GM18502 (cell line): Measurements from ENCODE around the gene FGF21.

Source experiments
- ATAC-seq: cut with Tn5 transposase; IDR thresholded peaks from one replicate; pipeline ENCODE4 v1.9.1; 2021; ENCODE audit warnings: mild to moderate bottlenecking; ENCODE audit not compliant: unreplicated experiment, poor library complexity

FGF21 gene

DNA sequence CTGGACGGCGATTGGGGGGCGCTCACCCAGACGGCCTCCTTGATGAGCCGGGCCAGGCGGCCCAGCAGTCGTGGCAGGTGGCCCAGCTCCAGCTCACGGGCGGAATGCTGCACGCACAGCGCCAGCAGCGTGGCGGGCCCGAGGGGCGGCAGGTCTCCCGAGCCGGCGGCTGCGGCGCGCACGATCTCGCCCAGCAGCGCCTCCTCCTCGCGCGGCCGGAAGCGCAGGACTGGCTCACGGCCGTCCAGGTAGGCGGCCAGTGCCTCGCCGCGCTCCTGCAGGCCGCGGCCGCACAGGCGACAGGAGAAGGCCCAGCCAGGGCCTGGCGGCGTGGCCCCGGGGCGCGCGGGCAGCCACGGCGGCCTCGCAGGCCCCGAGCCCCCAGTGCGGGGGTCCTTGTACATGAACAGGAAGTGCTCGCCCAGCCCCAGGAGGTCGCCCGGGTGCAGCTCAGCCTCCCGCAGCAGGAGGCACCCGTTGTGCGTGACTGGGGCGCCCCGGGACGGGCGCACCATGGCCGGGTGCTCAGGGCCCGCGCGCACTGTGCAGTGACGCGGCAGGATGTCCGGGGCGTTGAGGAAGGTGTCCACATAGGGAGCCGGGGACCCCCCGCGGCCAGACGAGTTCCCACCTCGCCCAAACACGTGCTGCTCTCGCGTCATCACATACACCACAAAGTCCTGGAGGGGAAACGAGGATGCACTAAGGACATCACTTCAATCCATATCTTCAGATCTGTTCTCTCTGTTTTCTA lies 26.2 kb upstream of the FGF21 start:
- ATAC-seq = no peak

DNA sequence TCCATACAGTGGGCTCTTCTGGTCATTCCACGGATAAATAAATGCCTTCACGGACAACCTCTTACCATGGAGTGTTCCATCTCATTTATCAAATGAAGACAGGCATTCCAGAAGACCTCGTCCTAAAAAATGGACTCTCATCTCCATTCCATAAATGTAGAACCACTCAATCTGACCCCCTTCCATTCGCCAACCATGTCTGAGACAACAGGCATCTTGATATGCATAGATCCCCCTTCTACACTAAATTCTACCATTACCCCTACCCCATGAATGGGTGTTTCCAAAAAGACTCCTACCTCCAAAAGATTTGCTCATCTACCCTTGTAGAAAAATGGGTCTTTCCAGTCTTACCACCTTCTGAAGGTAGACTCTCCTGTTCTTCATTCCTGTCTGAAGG lies 23.9 kb upstream of the FGF21 start:
- no peak for ATAC-seq

DNA sequence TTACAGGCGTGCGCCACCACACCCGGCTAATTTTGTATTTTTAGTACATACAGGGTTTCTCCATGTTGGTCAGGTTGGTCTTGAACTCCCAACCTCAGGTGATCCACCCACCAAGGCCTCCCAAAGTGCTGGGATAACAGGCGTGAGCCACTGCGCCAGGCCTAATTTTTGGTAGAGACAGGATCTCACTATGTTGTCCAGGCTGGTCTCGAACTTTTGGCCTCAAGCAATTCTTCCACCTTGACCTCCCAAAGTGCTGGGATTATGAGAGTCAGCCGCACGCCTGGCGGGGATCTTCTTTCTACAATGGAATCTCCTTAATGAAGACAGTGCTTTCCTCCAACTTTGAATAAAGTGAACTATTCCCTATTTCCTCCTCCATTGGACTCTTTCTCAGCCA lies 20.7 kb upstream of the FGF21 start:
- no peak for ATAC-seq

DNA sequence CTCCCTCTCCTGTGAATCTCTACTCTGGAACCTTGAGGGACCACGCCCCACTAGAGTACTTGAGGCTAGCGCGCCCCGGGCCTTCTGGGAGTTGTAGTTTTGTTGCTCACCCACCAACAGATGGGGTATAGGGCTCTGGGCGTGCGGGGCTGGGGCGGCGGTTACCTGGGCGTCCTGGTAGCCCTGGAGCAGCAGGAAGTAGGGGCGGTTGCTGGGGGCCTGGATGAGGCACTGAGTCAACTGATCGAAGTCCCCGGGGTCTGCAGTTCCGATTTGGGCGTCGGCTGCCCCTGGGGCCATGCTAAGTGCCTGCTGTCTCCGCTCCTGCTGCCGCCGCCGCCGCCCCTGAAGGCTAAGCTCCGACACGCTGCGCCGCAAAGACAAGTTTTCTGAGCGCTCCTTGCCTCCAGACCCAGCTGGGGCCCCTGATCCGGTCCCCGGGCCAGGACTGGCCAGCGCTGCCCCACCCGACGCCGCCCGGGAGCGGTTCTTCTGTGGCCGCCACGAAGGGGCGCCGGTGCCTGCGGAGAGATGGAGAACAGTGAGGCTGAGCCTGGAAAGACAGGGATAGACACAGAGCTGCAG lies 20.2 kb upstream of the FGF21 start:
- no peak for ATAC-seq

DNA sequence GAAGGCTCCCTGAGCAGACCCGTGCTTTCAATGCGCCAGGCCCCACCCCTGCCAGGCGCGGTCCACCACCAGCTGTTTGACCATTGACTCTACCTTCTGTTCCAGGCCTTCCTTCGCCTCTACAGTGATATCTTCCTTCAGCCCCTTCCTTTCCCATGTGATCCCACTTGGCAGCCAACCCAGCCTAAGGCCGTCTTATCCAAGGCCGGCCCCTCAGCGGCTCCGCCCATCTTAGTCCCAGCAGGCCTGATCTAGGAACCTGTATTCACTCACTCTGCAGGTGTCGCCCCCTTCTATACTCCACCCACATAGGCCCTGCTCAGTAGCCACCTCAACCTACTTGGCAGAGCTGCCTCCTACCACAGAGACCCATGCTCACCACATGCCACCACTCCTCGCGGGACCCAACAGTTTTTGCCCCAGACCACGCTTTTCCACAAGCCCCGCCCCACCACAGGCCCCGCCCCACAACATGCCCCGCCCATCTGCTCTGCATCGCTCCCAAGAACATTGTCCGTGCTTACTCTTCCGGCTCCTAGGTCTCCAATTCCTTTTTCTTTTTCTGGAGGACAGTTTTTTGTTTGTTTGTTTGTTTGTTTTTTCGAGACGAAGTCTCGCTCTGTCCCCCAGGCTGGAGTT lies 17.8 kb upstream of the FGF21 start:
- no peak for ATAC-seq

DNA sequence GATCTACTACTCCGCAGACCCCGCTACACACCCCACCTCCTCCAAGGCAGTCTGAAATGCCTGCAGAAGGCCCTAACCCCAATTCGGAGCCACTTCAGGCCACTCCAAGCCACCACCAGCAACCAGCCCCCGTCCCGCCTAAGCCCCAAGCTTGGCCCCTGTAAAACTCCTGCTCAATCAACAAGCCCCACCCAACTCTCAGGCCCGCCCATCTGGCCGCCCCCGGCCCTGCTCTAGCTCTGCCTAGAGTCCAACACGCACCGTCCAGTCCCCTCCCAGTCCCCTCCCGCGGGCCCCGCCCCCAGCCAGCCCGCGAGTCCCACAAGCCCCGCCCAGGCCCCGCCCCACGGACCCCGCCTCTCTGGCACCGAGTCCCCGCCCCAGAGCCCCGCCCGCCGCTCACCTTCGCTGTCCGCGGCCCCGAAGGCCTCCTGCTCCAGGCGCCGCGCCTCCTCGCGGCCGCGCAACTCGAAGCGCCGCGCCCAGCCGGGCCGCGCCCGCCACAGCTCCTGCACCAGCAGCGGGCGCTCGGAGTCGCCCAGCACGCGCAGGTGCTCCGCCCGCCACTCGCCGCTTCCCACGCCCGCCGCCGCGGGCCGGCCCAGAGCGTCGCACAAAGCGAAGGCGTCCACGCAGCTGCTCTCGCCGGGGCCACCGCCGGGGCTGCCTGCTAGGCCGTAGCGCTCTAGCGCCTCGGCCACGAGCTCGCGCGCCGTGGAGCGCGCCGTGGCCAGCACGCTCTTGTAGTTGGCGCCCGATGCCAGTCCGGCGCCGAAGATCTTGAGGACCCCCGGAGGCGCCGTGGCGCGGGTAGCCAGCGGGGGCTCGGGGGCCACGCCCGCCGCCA lies 16.5 kb upstream of the FGF21 start:
- peak; percentile 81 for ATAC-seq

DNA sequence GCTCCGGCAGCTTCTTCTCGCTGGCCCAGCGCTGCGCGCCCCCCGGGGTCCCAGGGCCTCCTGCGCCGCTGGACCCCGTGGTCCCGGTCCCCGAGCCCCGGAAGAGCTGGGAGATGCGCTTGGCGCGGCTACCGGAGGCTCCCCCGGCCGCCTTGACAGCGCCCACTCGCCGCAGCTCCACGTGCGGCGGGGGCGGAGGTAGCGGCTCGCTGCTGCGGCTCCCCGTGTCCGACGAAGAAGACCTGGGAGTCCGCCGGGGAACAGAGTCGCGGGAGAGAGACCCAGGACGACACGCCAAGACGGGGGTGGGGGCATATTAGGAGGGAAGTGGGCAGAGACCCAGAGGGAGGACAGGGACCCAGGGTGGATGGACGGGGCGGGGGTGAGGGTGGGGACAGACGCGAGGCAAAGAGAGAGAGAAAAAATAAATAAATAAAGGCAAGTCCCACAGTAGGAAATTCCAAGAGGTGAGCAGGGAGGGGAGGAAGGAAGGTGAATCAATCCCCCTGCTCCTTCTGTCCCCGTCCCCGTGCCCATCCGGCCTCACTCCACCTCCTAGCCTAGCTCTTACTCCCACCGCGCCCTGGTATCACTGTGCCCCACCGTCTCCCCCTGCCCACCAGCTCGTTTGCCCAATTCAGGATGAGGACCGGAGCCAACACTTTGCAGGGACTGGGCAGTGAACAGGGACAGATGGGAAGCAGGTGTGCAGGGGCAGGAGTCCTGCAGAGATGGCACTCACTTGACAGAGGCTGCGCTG lies 15.7 kb upstream of the FGF21 start:
- no peak for ATAC-seq

DNA sequence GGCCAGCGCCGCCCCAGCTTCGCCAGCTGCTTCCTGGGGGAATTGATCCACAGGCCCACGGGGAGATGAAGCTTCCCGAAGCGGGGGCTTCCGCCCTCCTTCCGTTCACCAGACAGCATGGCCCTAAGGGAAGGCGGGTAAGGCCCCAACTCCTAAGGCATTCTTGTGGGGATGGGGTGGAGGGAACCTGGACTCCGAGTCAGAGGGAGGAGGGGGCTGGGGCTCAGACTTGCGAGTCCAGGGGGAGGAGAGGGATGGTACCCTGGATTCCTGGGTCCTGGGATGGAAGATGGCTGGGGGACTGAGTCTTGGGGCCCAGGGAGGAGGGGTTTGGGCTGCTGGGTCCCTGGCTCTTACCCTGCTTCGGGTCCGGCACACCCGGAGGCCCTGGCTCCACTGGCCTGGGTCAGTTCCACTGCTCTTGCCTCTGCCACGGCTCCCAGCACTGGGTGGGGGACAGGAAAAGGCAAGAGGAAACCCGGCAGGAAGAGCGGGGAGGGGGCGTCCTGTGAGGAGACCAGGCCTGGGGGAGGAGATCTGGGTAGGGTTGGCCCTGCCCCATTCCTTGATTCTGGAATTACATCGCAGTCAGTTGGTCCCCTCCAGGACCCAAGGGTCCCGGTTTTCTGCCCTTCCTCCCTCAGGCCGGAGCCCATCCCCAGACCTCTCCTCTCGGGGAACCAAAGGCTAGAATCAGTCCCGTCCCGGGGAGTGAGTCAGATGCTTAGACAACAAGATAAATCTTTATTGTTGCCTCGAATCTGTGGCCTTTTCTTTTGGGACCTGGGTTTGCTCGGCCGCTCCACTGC lies 15.0 kb upstream of the FGF21 start, which contains the start of gene RASIP1:
Gene RASIP1 (minus strand): TSS at position 447 of the 809 bp plus-strand sequence. CDS start 328 bp downstream, at position 119.
- no peak for ATAC-seq

DNA sequence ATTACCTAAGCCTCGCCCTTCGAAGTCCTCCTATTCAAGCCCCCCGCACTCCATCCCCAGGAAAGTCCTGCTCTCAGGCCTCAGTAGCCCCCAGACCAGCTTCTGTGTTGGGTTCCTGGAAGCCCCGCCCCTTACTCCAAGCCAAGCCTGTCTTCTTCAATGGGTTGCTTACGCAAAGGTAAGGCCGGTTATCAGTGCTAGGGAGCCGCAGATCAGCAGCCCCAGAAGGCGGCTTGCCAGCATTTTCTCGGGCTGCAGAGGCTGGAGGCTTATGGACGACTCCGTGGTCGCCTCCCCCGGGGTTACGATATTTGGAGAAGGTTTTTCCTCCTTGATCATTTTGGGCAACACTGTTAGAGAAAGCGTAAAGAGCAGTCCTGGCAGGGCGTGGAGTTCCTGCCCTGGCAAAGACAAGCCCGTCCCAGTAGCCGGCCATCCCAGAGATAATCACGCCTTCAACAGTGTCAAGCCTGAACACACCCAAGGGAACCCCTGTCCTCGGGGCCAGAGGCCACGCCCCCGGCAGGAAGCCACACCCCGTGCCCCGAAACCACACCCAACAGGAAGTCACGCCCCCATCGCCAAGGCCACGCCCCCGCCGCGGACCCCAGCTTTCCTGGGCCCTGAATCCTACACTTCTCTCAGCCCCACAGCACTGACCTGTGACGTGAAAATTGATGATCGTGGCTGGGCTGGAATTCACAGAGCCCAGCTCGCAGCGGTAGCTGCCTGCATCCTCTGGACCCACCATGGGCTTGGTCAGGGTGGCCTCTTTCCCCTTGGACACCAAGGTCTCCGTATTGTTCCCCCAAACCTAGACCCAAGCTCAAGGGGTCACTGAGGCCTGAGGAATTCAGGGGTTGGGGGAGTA lies 14.0 kb upstream of the FGF21 start:
- ATAC-seq = no peak

DNA sequence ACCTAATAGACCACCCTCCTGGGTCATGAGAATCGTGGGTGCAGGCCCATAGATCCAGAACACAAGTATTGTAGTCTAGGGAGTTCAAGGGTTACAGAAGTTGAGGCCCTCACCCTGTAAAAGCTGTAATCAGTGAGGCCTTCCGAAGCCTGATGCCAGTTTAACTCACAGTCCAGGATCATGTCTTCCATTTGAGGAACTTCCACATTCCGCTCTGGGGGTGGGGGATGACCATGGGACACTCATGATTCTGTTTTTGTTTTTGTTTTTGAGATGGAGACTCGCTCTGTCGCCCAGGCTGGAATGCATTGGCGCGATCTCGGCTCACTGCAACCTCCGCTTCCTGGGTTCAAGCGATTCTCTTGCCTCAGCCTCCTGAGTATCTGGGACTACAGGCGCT lies 13.2 kb upstream of the FGF21 start:
- ATAC-seq = no peak

DNA sequence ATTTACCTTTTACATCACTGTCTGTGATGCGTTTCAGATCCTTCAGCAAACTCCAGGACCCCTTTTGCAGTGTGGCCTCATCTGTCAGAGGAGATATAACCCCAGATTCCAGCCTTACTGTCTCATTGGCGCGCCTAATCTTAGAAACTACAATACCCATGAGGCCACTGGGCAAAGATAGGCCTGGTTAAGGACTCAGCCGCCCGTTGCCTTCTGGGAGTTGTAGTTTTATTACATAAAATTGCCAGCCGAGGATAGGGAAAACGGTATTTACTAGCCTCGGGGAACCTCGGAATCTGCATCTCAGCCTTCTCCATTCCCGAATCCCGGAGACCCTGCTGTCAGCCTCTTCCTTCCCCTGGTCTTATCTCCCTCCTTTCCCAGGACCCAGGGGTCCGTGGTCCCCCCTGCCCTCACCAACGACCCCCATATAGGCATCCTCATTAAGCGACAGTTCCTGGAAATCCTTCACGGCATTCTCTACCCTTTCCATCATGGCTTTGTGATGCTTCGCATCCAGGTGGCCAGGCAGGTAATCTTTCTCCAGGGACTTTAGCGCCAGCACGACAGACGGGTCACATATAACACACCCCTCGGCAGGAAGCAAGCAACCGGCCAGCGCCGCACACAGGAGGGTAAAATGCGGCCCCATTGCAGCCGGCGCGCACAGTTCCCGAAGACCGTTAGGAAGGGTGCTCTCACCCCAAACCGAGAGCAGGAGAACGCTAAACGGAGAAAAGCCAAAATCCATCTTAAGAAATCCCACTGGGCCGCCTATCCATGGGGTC lies 9.9 kb upstream of the FGF21 start:
- ATAC-seq = no peak

DNA sequence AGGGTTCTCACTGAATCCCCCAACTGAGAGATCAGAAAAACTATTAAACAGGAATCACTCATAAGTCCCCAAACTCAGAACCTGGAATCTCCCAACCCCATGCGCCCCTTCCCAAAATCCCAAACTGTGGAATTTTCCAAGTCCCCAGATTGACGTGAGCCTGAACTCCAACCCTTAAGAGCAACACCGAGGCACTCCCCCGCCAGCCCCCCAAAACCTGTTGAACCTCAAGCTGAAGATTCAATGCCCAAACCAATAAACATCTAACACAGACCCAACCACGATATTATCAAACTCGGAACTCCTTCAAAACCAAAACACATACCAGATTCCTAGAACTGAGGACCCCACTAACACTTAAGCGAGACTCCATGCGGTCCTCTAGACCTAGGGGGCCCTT lies 9.2 kb upstream of the FGF21 start:
- ATAC-seq = no peak

DNA sequence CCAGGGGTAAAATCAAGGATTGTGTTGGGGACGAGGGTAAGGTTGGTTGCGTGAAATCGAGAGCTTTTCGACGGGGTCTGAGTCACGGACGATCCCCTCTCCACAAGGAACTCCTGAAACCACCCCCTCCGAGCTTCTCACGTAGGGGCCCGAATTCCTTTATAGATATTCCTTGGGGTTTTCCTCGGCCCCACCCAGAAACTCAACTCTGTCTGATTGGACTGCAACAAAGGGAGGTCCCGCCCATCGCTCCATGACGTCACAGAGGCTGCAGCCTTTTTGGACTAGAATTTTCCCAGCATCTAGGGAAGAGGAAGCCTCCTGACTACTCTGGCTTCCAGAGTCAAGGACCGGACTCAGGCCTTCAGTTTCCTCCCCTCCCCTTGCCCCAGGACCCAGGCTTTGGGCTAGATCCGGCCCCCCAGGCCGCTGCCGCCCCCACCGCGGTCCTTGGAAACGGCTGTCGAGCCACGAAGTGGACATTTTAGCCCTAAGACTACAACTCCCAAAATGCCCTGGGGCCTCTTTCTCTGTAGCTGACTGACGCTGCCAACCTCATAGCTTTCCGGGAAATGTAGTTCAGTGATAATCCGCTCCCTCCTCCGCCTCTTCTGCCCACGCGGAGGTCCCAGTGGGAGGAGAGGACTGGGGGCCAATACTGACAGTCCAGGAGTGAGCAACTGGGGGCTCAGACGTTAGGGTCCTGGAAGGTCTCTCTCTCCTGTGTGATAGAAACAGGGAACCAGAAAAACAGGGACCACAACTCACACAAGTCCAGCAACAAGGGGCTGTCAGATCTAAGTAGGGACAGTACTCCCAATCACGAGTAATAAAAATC lies 8.4 kb upstream of the FGF21 start, which contains the start of gene IZUMO1:
Gene IZUMO1 (minus strand): TSS at position 172 of the 838 bp plus-strand sequence. CDS start 1,050 bp downstream, outside the sequence.
- ATAC-seq = no peak

DNA sequence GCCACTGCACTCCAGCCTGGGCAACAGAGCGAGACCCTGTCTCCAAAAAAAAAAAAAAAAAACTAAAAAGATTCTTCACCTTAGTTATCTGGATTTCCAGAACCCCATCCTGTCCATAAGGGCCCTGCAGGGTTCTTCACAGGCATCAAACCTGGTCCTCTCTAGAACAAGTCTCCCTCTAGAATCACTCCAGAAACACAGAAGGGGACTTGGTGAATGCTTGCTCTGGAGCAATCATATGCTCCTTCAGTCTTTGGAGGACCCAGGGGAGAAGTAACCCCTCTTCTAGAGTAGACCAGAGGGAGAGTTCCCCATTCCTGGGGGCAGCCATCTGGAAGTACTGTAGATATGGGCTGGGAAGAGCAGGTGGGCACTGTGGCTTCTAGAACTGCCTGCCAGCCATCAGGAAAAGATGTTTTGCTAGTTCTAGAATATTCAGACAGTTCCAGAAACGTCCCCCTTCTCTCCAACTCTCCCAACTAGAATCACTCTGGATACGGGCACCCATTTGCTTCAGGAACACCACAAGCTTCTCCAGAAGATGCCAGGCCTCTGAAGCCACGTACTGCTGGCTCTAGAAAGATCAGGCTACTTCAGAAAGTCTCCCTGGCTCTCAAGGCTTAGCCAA lies 5.6 kb upstream of the FGF21 start:
- no peak for ATAC-seq

DNA sequence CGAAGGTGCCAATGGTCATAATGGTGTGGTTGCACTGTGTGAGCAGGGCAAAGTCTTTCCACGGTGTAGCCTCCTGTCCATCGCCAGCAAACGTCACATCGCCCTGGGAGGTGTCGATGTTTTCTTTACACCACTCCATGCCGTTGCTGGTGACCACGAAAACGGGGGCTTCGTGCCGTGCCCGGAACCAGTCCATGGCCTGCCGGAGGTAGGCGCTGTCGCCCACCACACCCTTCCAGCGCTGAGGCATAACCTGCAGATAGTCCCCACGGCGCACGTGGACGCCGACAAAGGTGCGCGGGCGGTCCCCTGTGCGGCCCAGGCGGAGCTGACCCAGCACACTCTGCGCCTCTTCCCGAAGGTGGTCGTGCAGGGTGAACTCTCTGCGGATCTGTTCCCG lies 5.0 kb upstream of the FGF21 start:
- ATAC-seq = no peak
